ENCODE measurements around the gene ADRB2. TPM values are rescaled to one million over a fixed set of nuclear protein-coding genes. Genes with fewer than 3 reads are reported as not detected.
A peak's percentile ranks its signal among the peaks of the same experiment; 100 is the strongest.

ADRB2 gene
- total RNA-seq, 1 donor = under 0.01 TPM

DNA sequence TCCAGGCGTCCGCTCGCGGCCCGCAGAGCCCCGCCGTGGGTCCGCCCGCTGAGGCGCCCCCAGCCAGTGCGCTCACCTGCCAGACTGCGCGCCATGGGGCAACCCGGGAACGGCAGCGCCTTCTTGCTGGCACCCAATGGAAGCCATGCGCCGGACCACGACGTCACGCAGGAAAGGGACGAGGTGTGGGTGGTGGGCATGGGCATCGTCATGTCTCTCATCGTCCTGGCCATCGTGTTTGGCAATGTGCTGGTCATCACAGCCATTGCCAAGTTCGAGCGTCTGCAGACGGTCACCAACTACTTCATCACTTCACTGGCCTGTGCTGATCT lies 294 bp downstream of the ADRB2 start:
- DNase-seq (ENCODE audit: insufficient read length, low spot score, missing footprints) = peak; percentile 68
- Histone ChIP-seq H3K9me3 (ENCODE audit: low read depth, low read length) (no peaks in the 10 kb centered on the region), H3K4me2 (ENCODE audit: insufficient read depth, low read length) (peak overlapping the region; percentile 91), H3K27me3 (ENCODE audit: insufficient read depth, low read length) (no peaks in the 10 kb centered on the region), H3K36me3 (ENCODE audit: insufficient read depth, low read length) (no peaks in the 10 kb centered on the region), H3K27ac (ENCODE audit: low read depth, low read length) (peak overlapping the region; percentile 20), H3K4me1 (ENCODE audit: insufficient read depth, low read length) (peaks cover 28% of the 10 kb centered on the region), H3K4me3 (ENCODE audit: insufficient read depth, low read length) (peak overlapping the region; percentile 83), H2AFZ (ENCODE audit: low read length) (peak overlapping the region; percentile 96), H4K20me1 (ENCODE audit: insufficient read depth, low read length) (no peaks in the 10 kb centered on the region), H3K79me2 (ENCODE audit: insufficient read depth, low read length) (peaks cover 52% of the 10 kb centered on the region)
- TF ChIP-seq, protein P1, sequence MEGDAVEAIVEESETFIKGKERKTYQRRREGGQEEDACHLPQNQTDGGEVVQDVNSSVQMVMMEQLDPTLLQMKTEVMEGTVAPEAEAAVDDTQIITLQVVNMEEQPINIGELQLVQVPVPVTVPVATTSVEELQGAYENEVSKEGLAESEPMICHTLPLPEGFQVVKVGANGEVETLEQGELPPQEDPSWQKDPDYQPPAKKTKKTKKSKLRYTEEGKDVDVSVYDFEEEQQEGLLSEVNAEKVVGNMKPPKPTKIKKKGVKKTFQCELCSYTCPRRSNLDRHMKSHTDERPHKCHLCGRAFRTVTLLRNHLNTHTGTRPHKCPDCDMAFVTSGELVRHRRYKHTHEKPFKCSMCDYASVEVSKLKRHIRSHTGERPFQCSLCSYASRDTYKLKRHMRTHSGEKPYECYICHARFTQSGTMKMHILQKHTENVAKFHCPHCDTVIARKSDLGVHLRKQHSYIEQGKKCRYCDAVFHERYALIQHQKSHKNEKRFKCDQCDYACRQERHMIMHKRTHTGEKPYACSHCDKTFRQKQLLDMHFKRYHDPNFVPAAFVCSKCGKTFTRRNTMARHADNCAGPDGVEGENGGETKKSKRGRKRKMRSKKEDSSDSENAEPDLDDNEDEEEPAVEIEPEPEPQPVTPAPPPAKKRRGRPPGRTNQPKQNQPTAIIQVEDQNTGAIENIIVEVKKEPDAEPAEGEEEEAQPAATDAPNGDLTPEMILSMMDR (IDR thresholded peaks at IDR 0.05; ENCODE audit: extremely low read depth, low read depth, low read length) = no peak

DNA sequence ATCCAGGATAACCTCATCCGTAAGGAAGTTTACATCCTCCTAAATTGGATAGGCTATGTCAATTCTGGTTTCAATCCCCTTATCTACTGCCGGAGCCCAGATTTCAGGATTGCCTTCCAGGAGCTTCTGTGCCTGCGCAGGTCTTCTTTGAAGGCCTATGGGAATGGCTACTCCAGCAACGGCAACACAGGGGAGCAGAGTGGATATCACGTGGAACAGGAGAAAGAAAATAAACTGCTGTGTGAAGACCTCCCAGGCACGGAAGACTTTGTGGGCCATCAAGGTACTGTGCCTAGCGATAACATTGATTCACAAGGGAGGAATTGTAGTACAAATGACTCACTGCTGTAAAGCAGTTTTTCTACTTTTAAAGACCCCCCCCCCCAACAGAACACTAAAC lies 1.3 kb downstream of the ADRB2 start:
- Histone ChIP-seq H4K20me1 (ENCODE audit: insufficient read depth, low read length) (no peaks in the 10 kb centered on the region), H3K9me3 (ENCODE audit: low read depth, low read length) (no peaks in the 10 kb centered on the region), H3K27me3 (ENCODE audit: insufficient read depth, low read length) (no peaks in the 10 kb centered on the region), H3K79me2 (ENCODE audit: insufficient read depth, low read length) (peaks cover 59% of the 10 kb centered on the region), H3K4me2 (ENCODE audit: insufficient read depth, low read length) (peak overlapping the region; percentile 91), H3K36me3 (ENCODE audit: insufficient read depth, low read length) (no peaks in the 10 kb centered on the region), H3K4me3 (ENCODE audit: insufficient read depth, low read length) (peak overlapping the region; percentile 83), H2AFZ (ENCODE audit: low read length) (peak overlapping the region; percentile 20), H3K4me1 (ENCODE audit: insufficient read depth, low read length) (peaks cover 28% of the 10 kb centered on the region), H3K27ac (ENCODE audit: low read depth, low read length) (no peak overlapping the region)
- no peak for DNase-seq (ENCODE audit: insufficient read length, low spot score, missing footprints)
- TF ChIP-seq, protein P1 (IDR thresholded peaks at IDR 0.05; ENCODE audit: extremely low read depth, low read depth, low read length) = no peak

DNA sequence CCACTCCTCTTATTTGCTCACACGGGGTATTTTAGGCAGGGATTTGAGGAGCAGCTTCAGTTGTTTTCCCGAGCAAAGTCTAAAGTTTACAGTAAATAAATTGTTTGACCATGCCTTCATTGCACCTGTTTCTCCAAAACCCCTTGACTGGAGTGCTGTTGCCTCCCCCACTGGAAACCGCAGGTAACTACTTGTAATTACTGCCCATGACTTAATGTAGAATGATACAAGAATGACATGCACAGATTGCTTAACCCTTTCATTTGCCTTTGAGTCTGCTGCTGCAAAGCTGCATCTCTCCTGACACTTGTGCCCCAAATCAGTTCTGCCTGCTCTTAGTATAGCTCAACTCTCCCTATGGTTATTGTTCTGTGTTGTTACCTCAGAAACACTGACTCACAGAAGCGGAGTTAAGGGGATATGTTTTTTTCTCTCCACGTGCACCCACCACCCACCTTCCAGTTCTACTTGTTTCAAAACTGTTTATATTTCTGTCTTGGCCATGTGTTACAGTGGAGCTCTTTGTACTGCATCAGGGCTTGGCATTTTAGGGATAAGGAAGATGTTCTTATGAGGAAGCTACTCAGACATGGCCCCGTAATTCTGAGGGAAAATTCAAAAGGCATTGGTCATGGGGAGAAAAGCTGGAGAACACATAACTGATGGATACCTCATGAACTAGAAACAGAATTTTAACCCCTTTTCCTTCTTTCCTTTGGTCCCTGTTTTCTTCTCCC lies 2.3 kb downstream of the ADRB2 start:
- Histone ChIP-seq H2AFZ (ENCODE audit: low read length) (peak overlapping the region; percentile 39), H3K27ac (ENCODE audit: low read depth, low read length) (no peak overlapping the region), H4K20me1 (ENCODE audit: insufficient read depth, low read length) (no peaks in the 10 kb centered on the region), H3K4me1 (ENCODE audit: insufficient read depth, low read length) (peaks cover 28% of the 10 kb centered on the region), H3K4me3 (ENCODE audit: insufficient read depth, low read length) (peak overlapping the region; percentile 83), H3K79me2 (ENCODE audit: insufficient read depth, low read length) (peaks cover 63% of the 10 kb centered on the region), H3K27me3 (ENCODE audit: insufficient read depth, low read length) (no peaks in the 10 kb centered on the region), H3K4me2 (ENCODE audit: insufficient read depth, low read length) (peak overlapping the region; percentile 91), H3K36me3 (ENCODE audit: insufficient read depth, low read length) (no peaks in the 10 kb centered on the region), H3K9me3 (ENCODE audit: low read depth, low read length) (no peaks in the 10 kb centered on the region)
- TF ChIP-seq, protein P1 (IDR thresholded peaks at IDR 0.05; ENCODE audit: extremely low read depth, low read depth, low read length) = no peak
- DNase-seq (ENCODE audit: insufficient read length, low spot score, missing footprints) = no peak

DNA sequence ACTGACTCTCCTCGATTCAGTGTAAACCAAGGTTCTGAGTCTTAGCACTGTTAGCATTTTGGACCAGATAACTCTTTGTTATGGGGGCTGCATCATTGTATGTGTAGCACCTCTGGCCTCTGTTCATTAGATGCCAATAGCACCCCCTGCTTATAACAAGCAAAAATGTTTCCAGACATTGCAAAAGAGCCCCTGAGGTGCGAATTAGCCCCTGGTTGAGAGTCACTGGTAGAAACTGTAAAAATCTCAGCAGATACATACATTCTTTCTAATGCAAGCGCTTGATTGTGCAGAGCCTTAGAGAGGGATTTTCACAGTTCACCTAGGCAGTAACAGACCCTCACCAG lies 2.8 kb downstream of the ADRB2 start:
- no peak overlapping the region for H3K27ac ChIP-seq (ENCODE audit: low read depth, low read length)

More for the DNA sequence above, 2.8 kb downstream of the ADRB2 start:
- no peaks in the 10 kb centered on the region for H3K27me3 ChIP-seq (ENCODE audit: insufficient read depth, low read length)
- peak overlapping the region; percentile 83 for H3K4me3 ChIP-seq (ENCODE audit: insufficient read depth, low read length)
- peaks cover 68% of the 10 kb centered on the region for H3K79me2 ChIP-seq (ENCODE audit: insufficient read depth, low read length)
- H4K20me1 ChIP-seq (ENCODE audit: insufficient read depth, low read length) = no peaks in the 10 kb centered on the region
- TF ChIP-seq, protein P1 (IDR thresholded peaks at IDR 0.05; ENCODE audit: extremely low read depth, low read depth, low read length) = no peak
- peak overlapping the region; percentile 91 for H3K4me2 ChIP-seq (ENCODE audit: insufficient read depth, low read length)
- no peaks in the 10 kb centered on the region for H3K9me3 ChIP-seq (ENCODE audit: low read depth, low read length)
- no peaks in the 10 kb centered on the region for H3K36me3 ChIP-seq (ENCODE audit: insufficient read depth, low read length)
- peaks cover 28% of the 10 kb centered on the region for H3K4me1 ChIP-seq (ENCODE audit: insufficient read depth, low read length)
- H2AFZ ChIP-seq (ENCODE audit: low read length) = peak overlapping the region; percentile 39
- no peak for DNase-seq (ENCODE audit: insufficient read length, low spot score, missing footprints)

Data from osteoblast (primary cell).